ENCODE results near the gene RND2. TPM values are rescaled to one million over a fixed set of nuclear protein-coding genes. Genes with fewer than 3 reads are reported as not detected.

The RND2 gene
- total and polyA plus RNA-seq, 2 of the 13 experiments (the other 11 are each of a cell fraction or from before 2014, with no cell fraction given), result 0.05 to 0.11 TPM

- no peak for TF ChIP-seq ZHX2 (IDR thresholded peaks at IDR 0.05; ENCODE audit: low read depth)
- no peak for TF ChIP-seq ZHX2 (CRISPR knock-in tag; IDR thresholded peaks at IDR 0.05; ENCODE audit: borderline replicate concordance)
- no peak for TF ChIP-seq DNMT3B (CRISPR knock-in tag; conservative IDR thresholded peaks at IDR 0.05)
- no peak for TF ChIP-seq STAT5B (CRISPR knock-in tag; IDR thresholded peaks at IDR 0.05)
- TF ChIP-seq POLR2A (IDR thresholded peaks at IDR 0.05; ENCODE audit: insufficient read depth in 1 of 2, low read depth in 2 of 2, low read length in 2 of 2), result peak; percentile 51 to 57; a peak in 2 of 4 replicates
- TF ChIP-seq RAD21 (CRISPR knock-in tag; IDR thresholded peaks at IDR 0.05), result no peak
- no peak; the same call in 1 of the 2 replicates for TF ChIP-seq MEIS2 (CRISPR knock-in tag; IDR thresholded peaks at IDR 0.05)
- no peak; the same call in 1 of the 2 replicates for TF ChIP-seq KDM2A (CRISPR knock-in tag; IDR thresholded peaks at IDR 0.05; ENCODE audit: borderline replicate concordance, low read depth)
- TF ChIP-seq ZNF350 (CRISPR knock-in tag; IDR thresholded peaks at IDR 0.05; ENCODE audit: borderline replicate concordance, low read depth), result no peak
- TF ChIP-seq ZNF709 (CRISPR knock-in tag; IDR thresholded peaks at IDR 0.05), result 0 out of 2 replicates have a peak, but pooled peaks have one; percentile 14
- TF ChIP-seq ARNT (IDR thresholded peaks at IDR 0.05), result no peak
- TF ChIP-seq BRF2 (CRISPR knock-in tag; IDR thresholded peaks at IDR 0.05), result no peak
- no peak for TF ChIP-seq ZNF530 (CRISPR knock-in tag; IDR thresholded peaks at IDR 0.05; ENCODE audit: low read depth)
- no peak for TF ChIP-seq NR1H2 (CRISPR knock-in tag; IDR thresholded peaks at IDR 0.05; ENCODE audit: borderline replicate concordance, low read depth)
- no peak for TF ChIP-seq ZNF75D (CRISPR knock-in tag; IDR thresholded peaks at IDR 0.05; ENCODE audit: borderline replicate concordance)
- no peak for TF ChIP-seq ATM (IDR thresholded peaks at IDR 0.05; ENCODE audit: borderline replicate concordance)
- TF ChIP-seq FOXK1 (CRISPR knock-in tag; IDR thresholded peaks at IDR 0.05; ENCODE audit: borderline replicate concordance, low read depth), result no peak
- no peak for TF ChIP-seq NR2F2 (IDR thresholded peaks at IDR 0.05; ENCODE audit: borderline replicate concordance, low read depth)
- no peak; the same call in 1 of the 2 replicates for TF ChIP-seq ZMAT3 (CRISPR knock-in tag; conservative IDR thresholded peaks at IDR 0.05)
- TF ChIP-seq FOXO1 (CRISPR knock-in tag; IDR thresholded peaks at IDR 0.05), result no peak
- no peak for TF ChIP-seq SNRNP70 (IDR thresholded peaks at IDR 0.05; ENCODE audit: low read depth, low read length)
- no peak; the same call in 1 of the 2 replicates for TF ChIP-seq ZBTB7B (CRISPR knock-in tag; IDR thresholded peaks at IDR 0.05)
- TF ChIP-seq KLF13 (CRISPR knock-in tag; IDR thresholded peaks at IDR 0.05), result no peak
Measured at GRCh38 chr17:42979511-42980273, 45.3 kb upstream of the RND2 start, which contains the start of gene PTGES3L (continued).

Data from HepG2 (cell line).